Activated CD4-positive, alpha-beta T cell treated with anti-CD3 and anti-CD28 coated beads, Interleukin-2, amount 10 ng/mL, durations not matched to agents 24 days and 14 days (primary cell): Measurements from ENCODE around the gene NSD2. TPM values are rescaled to one million over a fixed set of nuclear protein-coding genes. Genes with fewer than 3 reads are reported as not detected.
A peak's percentile ranks its signal among the peaks of the same experiment; 100 is the strongest.

Source experiments
- DNase-seq: peaks from one replicate; pipeline ENCODE4 v3.0.0; 2022
- H3K27ac Mint-ChIP-seq: one replicate; pipeline ENCODE4 v1.8.0; 2022; ENCODE audit warnings: mild to moderate bottlenecking, mixed read lengths
- H3K27me3 Mint-ChIP-seq: one replicate; pipeline ENCODE4 v1.8.0; 2022; ENCODE audit warnings: mixed read lengths
- H3K36me3 Mint-ChIP-seq: one replicate; pipeline ENCODE4 v1.8.0; 2022; ENCODE audit warnings: low read depth, mild to moderate bottlenecking, mixed read lengths
- H3K4me1 Mint-ChIP-seq: one replicate; pipeline ENCODE4 v1.8.0; 2021; ENCODE audit warnings: mixed read lengths
- H3K4me3 Mint-ChIP-seq: one replicate; pipeline ENCODE4 v1.8.0; 2022; ENCODE audit warnings: mild to moderate bottlenecking, moderate library complexity, mixed read lengths
- H3K9me3 Mint-ChIP-seq: one replicate; pipeline ENCODE4 v1.8.0; 2021; ENCODE audit warnings: mixed read lengths
- intact Hi-C: fragments of 100-400 bp; cut with micrococcal nuclease; formaldehyde crosslinking; loops from one replicate; pipeline ENCODE4 v1.15.1; 2023
- total RNA-seq: library from RNA; stranded (reverse); gene quantifications from 2 replicates; pipeline ENCODE4 v1.2.3, GENCODE V29; 2022

The NSD2 gene
- total RNA-seq, 1 donor from 2014 or later, result 214 TPM

DNA sequence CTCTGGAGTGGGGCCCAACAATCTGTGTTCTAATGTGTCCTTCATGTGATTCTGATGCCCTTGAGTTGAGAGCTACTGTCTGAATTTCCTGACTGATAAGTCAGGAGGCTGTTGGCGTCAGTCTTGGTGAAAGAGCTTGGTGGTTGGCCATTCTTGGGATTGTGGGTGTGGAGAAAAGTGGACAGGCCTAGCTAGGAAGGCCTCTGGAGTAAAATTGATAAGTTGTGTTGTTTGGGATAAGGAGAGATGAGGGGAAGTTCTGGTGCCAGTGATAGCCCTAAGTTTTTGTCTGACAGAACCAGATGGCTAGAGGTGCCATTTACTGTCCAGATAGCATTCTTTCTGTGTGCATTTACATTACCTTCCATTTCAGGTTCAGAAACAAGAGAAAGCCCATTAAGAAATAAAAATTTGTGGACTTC lies 11.7 kb downstream of the NSD2 start:
- Mint-ChIP-seq H3K27ac (peak overlapping the region; percentile 46), H3K4me1 (peaks cover 49% of the 10 kb centered on the region), H3K27me3 (no peaks in the 10 kb centered on the region), H3K4me3 (no peak overlapping the region), H3K36me3 (peaks cover 27% of the 10 kb centered on the region), H3K9me3 (no peaks in the 10 kb centered on the region)
- intact Hi-C loops, result no loop called here
- DNase-seq, result no peak

DNA sequence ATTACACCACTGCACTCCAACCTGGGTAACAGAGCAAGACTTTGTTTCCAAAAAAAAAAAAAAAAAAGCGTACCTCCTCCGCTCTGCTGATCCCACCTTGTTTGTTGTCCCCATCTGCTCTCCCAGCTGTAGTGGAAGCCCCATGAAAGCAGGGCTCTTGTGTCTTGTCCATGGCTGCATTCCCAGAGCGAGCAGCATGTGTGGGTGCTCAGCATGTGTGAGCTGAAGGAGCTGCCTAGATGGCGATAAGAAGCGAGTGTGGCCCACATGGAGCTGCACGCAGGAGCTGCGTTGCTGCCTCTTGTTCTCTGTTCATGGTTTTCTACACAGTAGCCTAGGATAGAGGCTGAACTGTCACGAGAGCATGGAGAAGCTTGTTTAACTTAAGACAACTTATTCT lies 12.4 kb downstream of the NSD2 start:
- Mint-ChIP-seq H3K4me3 (no peak overlapping the region), H3K27me3 (no peaks in the 10 kb centered on the region), H3K9me3 (no peaks in the 10 kb centered on the region), H3K4me1 (peaks cover 47% of the 10 kb centered on the region), H3K36me3 (peaks cover 28% of the 10 kb centered on the region), H3K27ac (peak overlapping the region; percentile 49)
- DNase-seq, result no peak
- intact Hi-C loops, result no loop called here

DNA sequence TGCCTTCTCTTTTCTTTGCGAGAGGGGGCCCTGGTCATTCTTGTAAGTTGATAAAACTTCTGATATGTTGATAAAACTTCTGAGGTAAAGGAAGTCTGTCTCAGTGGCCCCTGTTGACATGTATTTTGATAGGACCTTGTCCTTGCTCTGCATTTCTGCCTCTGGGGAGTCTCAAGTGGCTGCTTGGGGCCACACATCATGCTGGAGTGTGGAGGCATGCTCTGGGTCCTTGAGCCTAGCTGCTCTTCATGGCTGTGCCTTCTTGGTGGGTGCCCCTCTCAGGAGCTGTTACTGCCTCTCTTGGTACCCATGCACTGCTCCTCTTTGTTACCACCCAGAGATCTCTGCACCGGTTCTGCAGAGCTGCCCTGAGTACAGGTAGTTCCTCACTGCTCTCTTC lies 14.2 kb downstream of the NSD2 start:
- Mint-ChIP-seq H3K4me1 (peaks cover 39% of the 10 kb centered on the region), H3K4me3 (no peak overlapping the region), H3K27me3 (no peaks in the 10 kb centered on the region), H3K9me3 (no peaks in the 10 kb centered on the region), H3K36me3 (peaks cover 24% of the 10 kb centered on the region), H3K27ac (no peak overlapping the region)
- DNase-seq, result no peak
- intact Hi-C loops, result no loop called here

DNA sequence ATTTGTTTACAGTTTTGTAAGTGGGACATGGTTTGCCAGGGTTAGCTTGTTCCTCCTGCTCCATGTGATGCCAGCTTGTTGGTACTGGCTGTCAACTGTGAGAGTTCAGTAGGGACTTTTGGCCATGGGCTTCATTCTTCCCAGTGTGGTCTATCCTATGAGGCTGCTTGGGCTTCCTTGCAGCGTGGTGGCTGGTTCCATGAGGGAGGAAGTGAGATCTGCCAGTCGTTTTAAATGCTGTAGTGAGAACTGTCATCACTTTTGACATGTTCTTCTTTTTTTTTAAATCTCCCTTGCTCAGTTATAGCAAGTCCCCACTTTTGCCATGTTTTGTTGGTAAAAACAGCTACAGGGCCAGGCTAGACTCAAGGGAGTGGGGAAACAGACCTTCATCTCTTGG lies 15.9 kb downstream of the NSD2 start:
- no peaks in the 10 kb centered on the region for H3K9me3 Mint-ChIP-seq
- H3K27me3 Mint-ChIP-seq, result no peaks in the 10 kb centered on the region
- H3K4me3 Mint-ChIP-seq, result no peak overlapping the region
- H3K4me1 Mint-ChIP-seq, result peaks cover 32% of the 10 kb centered on the region
- peak overlapping the region; percentile 82 for H3K27ac Mint-ChIP-seq
- intact Hi-C loops, result loop anchor here (2.0 kb wide), 1 partner anchor 14 kb away; no protein-coding TSS in a partner anchor
- no peak for DNase-seq
- H3K36me3 Mint-ChIP-seq, result peaks cover 23% of the 10 kb centered on the region

DNA sequence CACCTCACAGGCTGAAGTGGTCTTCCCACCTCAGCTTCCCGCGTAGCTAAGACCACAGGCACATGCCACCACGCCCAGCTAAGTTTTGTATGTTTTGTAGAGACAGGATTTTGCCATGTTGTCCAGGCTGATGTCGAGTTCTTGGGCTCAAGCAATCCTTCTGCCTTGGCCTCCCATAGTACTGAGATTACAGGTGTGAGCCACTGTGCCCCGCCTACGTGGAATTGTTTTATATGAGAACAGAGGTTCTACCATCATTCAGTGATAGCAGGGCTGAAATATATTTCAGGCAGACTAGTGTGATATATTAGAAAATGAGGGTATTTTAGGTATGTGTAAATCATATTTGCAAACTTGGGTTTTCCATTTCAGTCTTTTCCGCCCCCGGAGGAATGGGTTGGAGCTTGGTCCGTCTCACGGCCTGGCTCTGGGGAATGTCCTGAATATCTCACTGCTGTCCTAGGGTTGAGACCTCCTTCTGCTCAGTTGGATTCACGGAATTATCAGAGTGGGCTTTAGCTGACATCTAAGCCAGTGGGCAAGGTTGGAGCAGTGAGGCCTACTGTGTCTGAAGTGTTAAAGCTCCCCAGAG lies 19.9 kb downstream of the NSD2 start:
- H3K27me3 Mint-ChIP-seq, result no peaks in the 10 kb centered on the region
- intact Hi-C loops, result no loop called here
- peaks cover 36% of the 10 kb centered on the region for H3K4me1 Mint-ChIP-seq

DNA sequence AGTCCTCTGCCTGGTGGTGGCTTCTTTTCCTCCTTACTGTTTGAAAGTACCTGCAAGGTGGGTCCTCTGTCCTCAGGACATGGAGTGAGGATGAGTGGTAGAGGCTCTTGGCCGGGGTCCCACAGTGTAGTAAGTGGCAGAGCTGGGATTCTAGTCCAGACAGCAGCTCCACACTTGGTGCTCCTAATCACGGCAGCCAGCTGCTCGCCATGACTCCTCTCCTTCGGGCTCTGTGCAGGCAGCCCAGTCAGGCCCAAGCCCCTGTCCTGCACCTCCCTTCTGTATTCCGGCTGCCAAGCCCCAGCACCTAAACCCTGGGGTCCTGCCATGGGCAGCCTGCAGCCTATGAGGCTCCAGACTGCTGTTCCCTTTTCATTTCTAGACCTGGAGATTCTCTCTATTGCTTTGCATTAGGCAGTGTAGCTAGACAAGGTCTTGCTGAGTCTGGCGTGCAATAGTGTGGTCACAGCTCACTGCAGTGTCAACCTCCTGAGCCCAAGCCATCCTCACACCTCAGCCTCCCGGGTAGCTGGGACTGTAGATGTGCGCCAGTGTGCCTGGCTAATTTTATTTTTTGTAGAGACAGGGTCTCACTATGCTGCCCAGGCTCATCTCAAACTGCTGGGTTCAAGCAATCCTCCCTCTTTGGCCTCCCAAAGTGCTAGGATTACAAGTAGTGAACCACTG lies 24.9 kb downstream of the NSD2 start:
- Mint-ChIP-seq H3K27ac (peak overlapping the region; percentile 26), H3K4me1 (peaks cover 50% of the 10 kb centered on the region)

More for the DNA sequence above, 19.9 kb downstream of the NSD2 start:
- Mint-ChIP-seq H3K27ac (no peak overlapping the region), H3K4me3 (no peak overlapping the region), H3K9me3 (no peaks in the 10 kb centered on the region), H3K36me3 (peaks cover 32% of the 10 kb centered on the region)
- no peak for DNase-seq

DNA sequence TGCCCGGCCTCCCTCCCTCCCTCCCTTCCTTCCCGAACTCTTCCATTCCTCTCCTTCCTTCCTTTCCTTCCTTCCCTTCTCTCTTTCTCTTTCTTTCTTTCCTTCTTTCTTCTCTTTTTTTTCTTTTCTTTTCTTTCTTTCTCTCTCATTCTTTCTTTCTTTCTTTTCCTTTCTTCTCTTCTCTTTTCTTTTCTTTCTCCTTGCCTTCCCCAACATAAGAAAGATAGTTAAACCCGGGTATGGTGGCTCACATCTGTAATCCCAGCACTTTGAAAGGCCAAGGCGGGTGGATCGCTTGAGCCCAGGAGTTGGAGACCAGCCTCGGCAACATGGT lies 25.4 kb downstream of the NSD2 start:
- no peaks in the 10 kb centered on the region for H3K9me3 Mint-ChIP-seq
- H3K36me3 Mint-ChIP-seq, result peaks cover 35% of the 10 kb centered on the region
- DNase-seq, result no peak
- H3K27me3 Mint-ChIP-seq, result no peaks in the 10 kb centered on the region
- intact Hi-C loops, result loop anchor here (5.0 kb wide), 1 partner anchor 149 kb away; no protein-coding TSS in a partner anchor
- peaks cover 50% of the 10 kb centered on the region for H3K4me1 Mint-ChIP-seq
- no peak overlapping the region for H3K4me3 Mint-ChIP-seq
- peak overlapping the region; percentile 68 for H3K27ac Mint-ChIP-seq

More for the DNA sequence above, 24.9 kb downstream of the NSD2 start:
- DNase-seq, result no peak
- H3K9me3 Mint-ChIP-seq, result no peaks in the 10 kb centered on the region
- H3K4me3 Mint-ChIP-seq, result no peak overlapping the region
- intact Hi-C loops, result loop anchor here (5.0 kb wide), 1 partner anchor 149 kb away; no protein-coding TSS in a partner anchor
- peaks cover 35% of the 10 kb centered on the region for H3K36me3 Mint-ChIP-seq
- H3K27me3 Mint-ChIP-seq, result no peaks in the 10 kb centered on the region

DNA sequence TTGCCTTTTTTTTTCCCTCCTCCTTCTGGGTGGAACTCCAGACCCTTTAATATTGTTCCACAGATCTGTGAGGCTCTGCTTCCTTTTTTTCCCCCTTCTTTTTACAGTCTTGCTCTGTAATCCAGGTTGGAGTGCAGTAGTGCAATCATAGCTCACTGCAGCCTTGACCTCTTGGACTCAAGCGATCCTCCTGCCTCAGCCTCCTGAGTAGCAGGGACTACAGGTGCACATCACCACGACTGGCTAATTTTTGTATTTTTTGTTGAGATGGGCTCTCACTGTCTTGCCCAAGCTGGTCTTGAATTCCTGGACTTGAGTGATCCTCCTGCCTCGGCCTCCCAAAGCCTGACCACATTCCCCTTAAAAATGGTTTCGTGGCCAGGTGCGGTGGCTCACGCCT lies 26.8 kb downstream of the NSD2 start:
- Mint-ChIP-seq H3K4me3 (no peak overlapping the region), H3K27ac (peak overlapping the region; percentile 45), H3K4me1 (peaks cover 52% of the 10 kb centered on the region), H3K9me3 (no peaks in the 10 kb centered on the region), H3K36me3 (peaks cover 37% of the 10 kb centered on the region), H3K27me3 (no peaks in the 10 kb centered on the region)
- intact Hi-C loops, result loop anchor here (5.0 kb wide), 1 partner anchor 151 kb away; no protein-coding TSS in a partner anchor
- DNase-seq, result no peak

DNA sequence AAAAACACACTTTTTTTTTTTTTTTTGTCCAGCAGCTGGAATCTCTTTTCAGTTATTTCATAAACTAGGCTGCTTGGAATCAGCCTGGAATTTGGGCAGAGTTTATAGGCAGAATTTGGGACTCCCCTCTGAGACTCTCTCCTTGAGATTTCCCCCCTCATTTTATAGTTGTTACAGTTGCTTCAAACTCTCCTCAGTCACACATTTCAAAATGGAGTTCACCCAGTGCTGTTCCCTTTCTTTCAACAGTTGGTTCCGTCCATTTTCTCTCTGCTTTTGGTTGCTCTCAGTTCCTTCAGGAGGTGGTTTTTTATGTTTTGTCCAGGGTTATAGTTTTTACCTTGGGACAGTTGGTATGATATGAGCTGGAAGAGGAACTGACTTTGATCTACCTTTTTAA lies 27.5 kb downstream of the NSD2 start:
- peaks cover 41% of the 10 kb centered on the region for H3K36me3 Mint-ChIP-seq

DNA sequence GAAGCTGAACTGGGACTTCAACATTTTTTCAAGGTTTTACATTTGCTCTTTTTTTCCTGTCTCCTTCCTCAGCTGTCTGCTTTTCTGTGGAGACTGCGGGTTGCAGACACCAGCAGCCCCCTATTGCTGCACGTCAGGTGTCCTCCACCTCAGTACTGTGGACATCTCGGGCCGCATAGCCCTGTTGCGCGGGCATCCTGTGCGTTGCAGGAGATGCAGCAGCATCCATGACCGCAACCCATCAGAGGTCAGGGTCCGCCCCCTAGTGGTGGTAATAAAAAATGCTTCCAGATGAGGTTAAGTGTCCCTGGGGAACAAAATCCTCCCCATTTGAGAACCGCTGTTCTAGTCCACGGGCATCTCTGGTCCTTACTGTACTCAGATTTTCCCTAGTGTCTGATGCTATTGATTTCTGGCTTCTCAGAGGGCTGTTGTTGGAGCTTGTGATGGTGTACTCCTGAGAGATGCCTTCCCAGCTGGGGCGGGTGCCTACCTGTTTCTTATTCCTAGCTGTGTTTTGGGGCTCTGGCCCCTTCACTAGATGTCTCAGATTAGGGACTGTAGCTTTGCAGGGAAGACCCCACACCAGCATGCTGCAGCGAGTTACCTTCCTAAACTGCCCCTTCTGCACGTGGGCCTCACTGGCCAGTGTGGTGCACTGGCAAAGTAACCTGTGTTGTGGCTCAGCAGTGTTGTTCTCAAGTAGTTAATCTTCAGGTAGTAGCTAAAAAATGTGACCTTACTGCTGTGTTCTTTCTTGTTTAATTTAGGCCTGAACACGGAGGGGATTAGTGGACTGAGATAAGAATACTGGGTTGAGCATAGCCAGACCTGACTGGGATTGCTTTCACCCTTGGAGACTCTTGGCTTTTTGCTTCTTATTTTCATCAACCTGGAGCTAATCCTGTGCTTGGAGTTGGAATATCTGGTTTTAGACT lies 28.2 kb downstream of the NSD2 start:
- H3K27ac Mint-ChIP-seq, result peak overlapping the region; percentile 86
- H3K27me3 Mint-ChIP-seq, result no peaks in the 10 kb centered on the region
- intact Hi-C loops, result loop anchor here (1.0 to 5.0 kb wide), 3 partner anchors 26 to 152 kb away; partner anchors contain the start of gene LETM1
- H3K36me3 Mint-ChIP-seq, result peaks cover 44% of the 10 kb centered on the region
- peak; percentile 94 for DNase-seq
- peak overlapping the region; percentile 28 for H3K4me3 Mint-ChIP-seq
- peaks cover 59% of the 10 kb centered on the region for H3K4me1 Mint-ChIP-seq
- H3K9me3 Mint-ChIP-seq, result no peaks in the 10 kb centered on the region

More for the DNA sequence above, 27.5 kb downstream of the NSD2 start:
- Mint-ChIP-seq H3K4me3 (peak overlapping the region; percentile 28), H3K9me3 (no peaks in the 10 kb centered on the region), H3K27ac (peak overlapping the region; percentile 86), H3K4me1 (peaks cover 57% of the 10 kb centered on the region), H3K27me3 (no peaks in the 10 kb centered on the region)
- intact Hi-C loops, result loop anchor here (1.0 to 5.0 kb wide), 3 partner anchors 25 to 151 kb away; partner anchors contain the start of gene LETM1
- no peak for DNase-seq

DNA sequence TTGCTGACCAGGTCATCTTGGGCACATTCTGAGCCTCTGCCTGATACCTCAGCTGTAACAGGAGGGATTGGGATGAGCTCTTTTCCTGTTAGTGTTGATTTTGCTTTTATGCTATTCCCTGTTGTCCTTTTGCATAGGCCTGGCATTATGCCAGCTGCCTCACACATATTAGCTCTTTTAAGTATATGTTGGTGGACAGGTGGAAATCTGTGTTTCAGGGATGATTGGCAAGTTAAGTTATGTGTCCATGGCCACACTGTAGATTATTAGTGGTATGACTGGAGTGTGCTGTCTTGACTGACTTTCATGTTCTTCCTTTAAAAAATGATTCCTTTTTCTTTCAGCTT lies 28.9 kb downstream of the NSD2 start:
- Mint-ChIP-seq H3K27ac (peak overlapping the region; percentile 22), H3K9me3 (no peaks in the 10 kb centered on the region), H3K4me3 (no peak overlapping the region), H3K36me3 (peaks cover 44% of the 10 kb centered on the region), H3K4me1 (peaks cover 60% of the 10 kb centered on the region), H3K27me3 (no peaks in the 10 kb centered on the region)
- no peak for DNase-seq
- intact Hi-C loops, result no loop called here

DNA sequence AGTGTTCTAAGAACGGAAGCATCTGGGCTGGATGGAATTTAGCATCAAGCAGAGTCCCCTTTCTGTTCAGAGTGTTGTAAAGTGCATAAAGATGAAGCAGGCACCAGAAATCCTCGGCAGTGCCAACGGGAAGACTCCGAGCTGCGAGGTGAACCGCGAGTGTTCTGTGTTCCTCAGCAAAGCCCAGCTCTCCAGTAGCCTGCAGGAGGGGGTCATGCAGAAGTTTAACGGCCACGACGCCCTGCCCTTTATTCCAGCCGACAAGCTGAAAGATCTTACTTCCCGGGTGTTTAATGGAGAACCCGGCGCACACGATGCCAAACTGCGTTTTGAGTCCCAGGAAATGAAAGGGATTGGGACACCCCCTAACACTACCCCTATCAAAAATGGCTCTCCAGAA lies 29.4 kb downstream of the NSD2 start:
- H3K4me1 Mint-ChIP-seq, result peaks cover 60% of the 10 kb centered on the region
- DNase-seq, result no peak
- no peaks in the 10 kb centered on the region for H3K27me3 Mint-ChIP-seq
- H3K27ac Mint-ChIP-seq, result no peak overlapping the region
- intact Hi-C loops, result no loop called here
- H3K36me3 Mint-ChIP-seq, result peaks cover 45% of the 10 kb centered on the region
- H3K9me3 Mint-ChIP-seq, result no peaks in the 10 kb centered on the region
- H3K4me3 Mint-ChIP-seq, result no peak overlapping the region

DNA sequence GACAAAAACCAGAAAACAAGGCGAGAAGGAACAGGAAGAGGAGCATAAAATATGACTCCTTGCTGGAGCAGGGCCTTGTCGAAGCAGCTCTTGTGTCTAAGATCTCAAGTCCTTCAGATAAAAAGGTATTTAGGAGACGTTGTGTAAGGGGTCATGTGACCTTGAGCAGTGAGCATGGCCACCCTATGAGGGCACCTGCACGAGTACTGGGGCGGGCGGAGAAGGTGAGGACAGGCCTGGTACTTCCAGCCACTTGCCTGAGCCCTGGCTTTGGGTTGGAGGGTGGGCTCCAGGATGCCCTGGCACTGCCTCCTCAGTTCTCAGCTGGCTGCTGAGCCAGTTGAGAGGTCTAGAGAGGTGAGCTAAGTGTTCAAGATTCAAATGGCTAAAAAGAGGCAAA lies 29.9 kb downstream of the NSD2 start:
- Mint-ChIP-seq H3K36me3 (peaks cover 43% of the 10 kb centered on the region), H3K4me3 (no peak overlapping the region), H3K27me3 (no peaks in the 10 kb centered on the region), H3K27ac (no peak overlapping the region), H3K4me1 (peaks cover 60% of the 10 kb centered on the region), H3K9me3 (no peaks in the 10 kb centered on the region)
- intact Hi-C loops, result no loop called here
- DNase-seq, result no peak

DNA sequence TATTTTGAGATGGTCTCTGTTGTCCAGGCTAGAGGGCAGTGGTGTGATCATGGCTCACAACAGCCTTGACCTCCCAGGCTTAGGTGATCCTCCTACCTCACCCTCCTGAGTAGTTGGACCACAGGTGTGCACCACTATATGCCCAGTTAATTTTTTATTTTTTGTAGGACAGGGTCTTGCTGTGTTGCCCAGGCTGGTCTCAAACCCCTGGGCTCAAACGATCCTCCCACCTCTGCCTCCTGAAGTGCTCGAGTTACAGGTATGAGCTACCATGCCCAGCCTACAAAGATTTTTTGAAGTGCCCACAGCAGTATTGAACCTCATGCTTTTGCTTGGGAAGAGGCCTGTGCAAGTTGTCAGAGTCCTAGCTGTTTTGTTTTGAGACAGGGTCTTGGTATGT lies 31.1 kb downstream of the NSD2 start:
- Mint-ChIP-seq H3K27ac (peak overlapping the region; percentile 18), H3K27me3 (no peaks in the 10 kb centered on the region), H3K4me1 (peaks cover 62% of the 10 kb centered on the region), H3K4me3 (no peak overlapping the region), H3K36me3 (peaks cover 46% of the 10 kb centered on the region), H3K9me3 (no peaks in the 10 kb centered on the region)
- DNase-seq, result no peak
- intact Hi-C loops, result no loop called here
